Neutrophil (primary cell): ENCODE data around the gene SHC2.

Experiments
- H3K27ac ChIP-seq: fragments of 200-600 bp; sonication (generic); 2 replicates; pipeline ENCODE4 v1.5.1; 2016; ENCODE audit warnings: mild to moderate bottlenecking, moderate library complexity
- H3K27me3 ChIP-seq: fragments of 200-600 bp; sonication (generic); 2 replicates; pipeline ENCODE4 v1.6.0; 2016; ENCODE audit warnings: mild to moderate bottlenecking
- H3K36me3 ChIP-seq: fragments of 200-600 bp; sonication (generic); 2 replicates; pipeline ENCODE4 v1.5.1; 2017
- H3K4me1 ChIP-seq, 2 experiments: fragments of 200-600 bp in 1 of 2; sonication (generic) in 1 of 2; 1 replicate in 1 of 2; 2 replicates in 1 of 2; pipeline versions ENCODE4 v1.5.1 to v1.6.1; 2013 to 2016; ENCODE audit warnings: low read depth in 1 of 2, low read length in 1 of 2, mild to moderate bottlenecking in 1 of 2, moderate library complexity in 1 of 2; ENCODE audit not compliant: control insufficient read depth in 1 of 2, insufficient read depth in 1 of 2
- H3K4me3 ChIP-seq, 2 experiments: fragments of 200-600 bp in 1 of 2; sonication (generic) in 1 of 2; 1 replicate in 1 of 2; 2 replicates in 1 of 2; pipeline ENCODE4 v1.5.1; 2013 to 2016; ENCODE audit warnings: low read depth in 1 of 2, low read length in 1 of 2, mild to moderate bottlenecking in 1 of 2, moderate library complexity in 1 of 2
- H3K9me3 ChIP-seq: fragments of 200-600 bp; sonication (generic); 2 replicates; pipeline ENCODE4 v1.5.1; 2016
- CTCF ChIP-seq: fragments of 200-600 bp; sonication (generic); IDR thresholded peaks from 2 replicates; pipeline ENCODE4 v1.5.1; 2016; ENCODE audit warnings: antibody characterized with exemption

The SHC2 gene

GRCh38 chr19:494171-495080, 33.6 kb upstream of the SHC2 start:
- H3K9me3 ChIP-seq, result no peaks in the 10 kb centered on the region
- no peak overlapping the region for H3K27ac ChIP-seq
- H3K36me3 ChIP-seq, result no peaks in the 10 kb centered on the region
- peaks cover 60% of the 10 kb centered on the region for H3K27me3 ChIP-seq
- H3K4me3 ChIP-seq, result no peak overlapping the region
- no peak for TF ChIP-seq CTCF
- H3K4me1 ChIP-seq, result peaks cover 19 to 44% of the 10 kb centered on the region in 2 experiments

- peaks cover 52% of the 10 kb centered on the region for H3K27me3 ChIP-seq
- no peak overlapping the region for H3K4me3 ChIP-seq
- no peaks in the 10 kb centered on the region for H3K36me3 ChIP-seq
- H3K27ac ChIP-seq, result no peak overlapping the region
- no peaks in the 10 kb centered on the region for H3K9me3 ChIP-seq
- peaks cover 21 to 44% of the 10 kb centered on the region in 2 experiments for H3K4me1 ChIP-seq
- no peak for TF ChIP-seq CTCF
Observed at GRCh38 chr19:493391-494170, 32.7 kb upstream of the SHC2 start.

- no peak overlapping the region for H3K4me3 ChIP-seq
- no peaks in the 10 kb centered on the region for H3K9me3 ChIP-seq
- TF ChIP-seq CTCF, result no peak
- H3K27ac ChIP-seq, result no peak overlapping the region
- H3K4me1 ChIP-seq, result peaks cover 17 to 30% of the 10 kb centered on the region in 2 experiments
- H3K27me3 ChIP-seq, result peaks cover 42% of the 10 kb centered on the region
- H3K36me3 ChIP-seq, result no peaks in the 10 kb centered on the region
Observed at GRCh38 chr19:492091-492531, 31.3 kb upstream of the SHC2 start.

- H3K27ac ChIP-seq, result peak overlapping the region; percentile 10
- H3K9me3 ChIP-seq, result no peaks in the 10 kb centered on the region
- peaks cover 45% of the 10 kb centered on the region for H3K27me3 ChIP-seq
- H3K4me1 ChIP-seq, result peaks cover 17 to 29% of the 10 kb centered on the region in 2 experiments
- no peaks in the 10 kb centered on the region for H3K36me3 ChIP-seq
- H3K4me3 ChIP-seq, result no peak overlapping the region
- TF ChIP-seq CTCF, result no peak
Observed at GRCh38 chr19:491146-491741, 30.4 kb upstream of the SHC2 start.

- no peaks in the 10 kb centered on the region for H3K9me3 ChIP-seq
- H3K27me3 ChIP-seq, result peaks cover 45% of the 10 kb centered on the region
- peak overlapping the region; percentile 84 to 86 for H3K4me3 ChIP-seq
- H3K4me1 ChIP-seq, result peaks cover 11 to 15% of the 10 kb centered on the region in 2 experiments
- no peaks in the 10 kb centered on the region for H3K36me3 ChIP-seq
- TF ChIP-seq CTCF, result no peak
- H3K27ac ChIP-seq, result peak overlapping the region; percentile 83
Observed at GRCh38 chr19:489418-490196, 28.8 kb upstream of the SHC2 start.
